ENCODE measurements around the gene SOX9. TPM values are rescaled to one million over a fixed set of nuclear protein-coding genes. Genes with fewer than 3 reads are reported as not detected.

SOX9 gene
- total RNA-seq, 1 experiment from 2014 or later: 21.7 TPM

DNA sequence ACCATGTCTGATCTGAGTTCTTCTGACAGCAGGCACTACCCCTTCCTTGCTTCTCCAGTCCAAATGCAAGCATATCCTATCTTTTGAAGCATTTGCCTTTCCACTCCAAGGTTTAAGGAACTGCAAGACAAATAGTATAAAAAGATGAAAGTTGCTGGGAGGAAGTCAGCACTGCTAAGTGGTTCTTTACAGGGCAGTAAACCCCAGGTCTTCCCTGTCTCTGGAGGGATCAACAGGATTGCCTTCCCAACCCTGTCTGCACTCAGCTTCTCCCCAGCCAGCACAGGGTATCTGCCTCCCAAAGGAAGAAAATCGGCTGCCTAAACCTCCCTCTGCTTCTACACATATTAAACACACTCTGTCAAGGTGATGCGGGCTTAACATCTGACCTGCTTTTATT is 46.8 kb downstream of the SOX9 start:
- Histone ChIP-seq H3K9me2 (ENCODE audit: insufficient read depth) (no peaks in the 10 kb centered on the region), H3K4me1 (replicated peaks; ENCODE audit: insufficient read depth) (no peaks in the 10 kb centered on the region), H3K4me3 (no peak overlapping the region), H3K79me2 (ENCODE audit: low read depth) (no peaks in the 10 kb centered on the region), H3K27me3 (ENCODE audit: insufficient read depth, low read depth) (no peaks in the 10 kb centered on the region), H3K9me3 (ENCODE audit: insufficient read depth, low read depth) (no peaks in the 10 kb centered on the region), H3K4me2 (no peak overlapping the region), H3K36me3 (ENCODE audit: low read depth) (no peaks in the 10 kb centered on the region), H3F3A (ENCODE audit: insufficient read depth, low read depth) (no peaks in the 10 kb centered on the region), H2AFZ (no peak overlapping the region), H3K27ac (no peak overlapping the region), H4K20me1 (ENCODE audit: insufficient read depth) (no peaks in the 10 kb centered on the region)
- TF ChIP-seq EZH2 (IDR thresholded peaks at IDR 0.05; ENCODE audit: low read depth): no peak
- TF ChIP-seq, protein P1, sequence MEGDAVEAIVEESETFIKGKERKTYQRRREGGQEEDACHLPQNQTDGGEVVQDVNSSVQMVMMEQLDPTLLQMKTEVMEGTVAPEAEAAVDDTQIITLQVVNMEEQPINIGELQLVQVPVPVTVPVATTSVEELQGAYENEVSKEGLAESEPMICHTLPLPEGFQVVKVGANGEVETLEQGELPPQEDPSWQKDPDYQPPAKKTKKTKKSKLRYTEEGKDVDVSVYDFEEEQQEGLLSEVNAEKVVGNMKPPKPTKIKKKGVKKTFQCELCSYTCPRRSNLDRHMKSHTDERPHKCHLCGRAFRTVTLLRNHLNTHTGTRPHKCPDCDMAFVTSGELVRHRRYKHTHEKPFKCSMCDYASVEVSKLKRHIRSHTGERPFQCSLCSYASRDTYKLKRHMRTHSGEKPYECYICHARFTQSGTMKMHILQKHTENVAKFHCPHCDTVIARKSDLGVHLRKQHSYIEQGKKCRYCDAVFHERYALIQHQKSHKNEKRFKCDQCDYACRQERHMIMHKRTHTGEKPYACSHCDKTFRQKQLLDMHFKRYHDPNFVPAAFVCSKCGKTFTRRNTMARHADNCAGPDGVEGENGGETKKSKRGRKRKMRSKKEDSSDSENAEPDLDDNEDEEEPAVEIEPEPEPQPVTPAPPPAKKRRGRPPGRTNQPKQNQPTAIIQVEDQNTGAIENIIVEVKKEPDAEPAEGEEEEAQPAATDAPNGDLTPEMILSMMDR (conservative IDR thresholded peaks at IDR 0.05): no peak
- BruUV-seq (replicated peaks): no TSS peak
- POLR2A ChIA-PET (ENCODE audit: unreplicated experiment): no interaction called here
- intact Hi-C loops (cut with micrococcal nuclease; ENCODE audit: unreplicated experiment): loop anchor here (2.0 kb wide), 1 partner anchor 33 kb away; no protein-coding TSS in a partner anchor
- CTCF ChIA-PET: no interaction called here
- no peak for DNase-seq

- no peaks in the 10 kb centered on the region for H3K36me3 ChIP-seq (ENCODE audit: low read depth)
- intact Hi-C loops (cut with micrococcal nuclease; ENCODE audit: unreplicated experiment): no loop called here
- no peaks in the 10 kb centered on the region for H3K27me3 ChIP-seq (ENCODE audit: insufficient read depth, low read depth)
- POLR2A ChIA-PET (ENCODE audit: unreplicated experiment): no interaction called here
- H3K4me2 ChIP-seq: no peak overlapping the region
- TF ChIP-seq, protein P1 (conservative IDR thresholded peaks at IDR 0.05): no peak
- no peak for TF ChIP-seq EZH2 (IDR thresholded peaks at IDR 0.05; ENCODE audit: low read depth)
- H4K20me1 ChIP-seq (ENCODE audit: insufficient read depth): no peaks in the 10 kb centered on the region
- no peaks in the 10 kb centered on the region for H3K4me1 ChIP-seq (replicated peaks; ENCODE audit: insufficient read depth)
- CTCF ChIA-PET: no interaction called here
- no peak for DNase-seq
- no peaks in the 10 kb centered on the region for H3F3A ChIP-seq (ENCODE audit: insufficient read depth, low read depth)
- H2AFZ ChIP-seq: no peak overlapping the region
- H3K4me3 ChIP-seq: no peak overlapping the region
- H3K79me2 ChIP-seq (ENCODE audit: low read depth): no peaks in the 10 kb centered on the region
- H3K9me3 ChIP-seq (ENCODE audit: insufficient read depth, low read depth): no peaks in the 10 kb centered on the region
- H3K9me2 ChIP-seq (ENCODE audit: insufficient read depth): no peaks in the 10 kb centered on the region
- no peak overlapping the region for H3K27ac ChIP-seq
- no TSS peak for BruUV-seq (replicated peaks)
Observed at GRCh38 chr17:72169823-72170222, 49.0 kb downstream of the SOX9 start.

DNA sequence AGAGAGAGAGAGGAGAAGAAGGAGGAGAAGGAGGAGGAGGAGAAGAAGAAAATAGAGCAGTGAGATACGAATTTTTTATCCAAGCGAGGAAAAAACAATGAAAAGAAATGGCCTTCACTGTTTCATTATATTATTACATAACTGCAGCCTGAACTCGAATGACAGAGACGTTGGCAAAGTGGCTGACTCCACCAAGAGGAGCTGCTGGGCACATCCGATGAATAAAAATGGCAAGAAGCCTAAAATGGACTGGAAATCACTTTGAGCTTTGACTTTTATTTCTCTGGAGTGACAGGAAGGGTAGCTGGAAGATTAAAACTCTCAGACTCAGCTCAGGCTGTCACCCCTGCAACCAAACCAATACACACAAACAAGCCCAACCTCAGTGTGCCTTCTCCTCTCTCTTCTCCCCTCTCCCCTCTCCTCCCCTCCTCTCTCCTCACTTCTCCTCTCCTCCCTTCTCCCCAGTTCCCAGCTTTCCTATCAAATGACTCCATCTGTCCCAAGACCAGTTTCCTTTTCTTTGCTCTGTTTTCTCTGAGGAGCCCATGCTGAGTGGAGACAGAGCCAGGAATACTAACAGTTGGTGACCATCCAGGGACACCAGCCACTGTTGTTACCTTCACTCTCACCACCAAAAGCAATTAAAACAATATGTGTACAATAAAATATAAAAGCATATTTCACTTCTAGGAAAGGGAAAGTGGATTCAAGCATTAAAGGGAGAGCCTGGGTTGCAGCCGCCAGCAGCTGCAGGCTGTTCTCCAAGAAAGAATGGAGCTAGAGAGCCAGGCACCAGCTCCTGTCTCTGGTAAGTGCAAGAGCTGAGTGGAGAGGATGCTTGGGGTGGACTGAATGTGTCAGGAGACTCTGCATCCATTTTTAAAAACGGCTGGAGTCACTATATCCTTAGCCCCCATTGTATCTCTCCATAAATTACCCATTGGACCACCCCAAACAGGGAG is 51.2 kb downstream of the SOX9 start:
- H4K20me1 ChIP-seq (ENCODE audit: insufficient read depth): no peaks in the 10 kb centered on the region
- no peak overlapping the region for H3K4me2 ChIP-seq
- no peaks in the 10 kb centered on the region for H3K27me3 ChIP-seq (ENCODE audit: insufficient read depth, low read depth)
- intact Hi-C loops (cut with micrococcal nuclease; ENCODE audit: unreplicated experiment): no loop called here
- POLR2A ChIA-PET (ENCODE audit: unreplicated experiment): interaction anchor here (0.7 kb wide), 1 partner anchor 431 kb away, joined by 7 read pairs; no protein-coding TSS in a partner anchor
- no peaks in the 10 kb centered on the region for H3K79me2 ChIP-seq (ENCODE audit: low read depth)
- no peak overlapping the region for H2AFZ ChIP-seq
- BruUV-seq (replicated peaks): no TSS peak
- H3K27ac ChIP-seq: no peak overlapping the region
- no peaks in the 10 kb centered on the region for H3K9me3 ChIP-seq (ENCODE audit: insufficient read depth, low read depth)
- TF ChIP-seq, protein P1 (conservative IDR thresholded peaks at IDR 0.05): no peak
- no peak for TF ChIP-seq EZH2 (IDR thresholded peaks at IDR 0.05; ENCODE audit: low read depth)
- H3K4me3 ChIP-seq: no peak overlapping the region
- no peak for DNase-seq
- H3F3A ChIP-seq (ENCODE audit: insufficient read depth, low read depth): no peaks in the 10 kb centered on the region
- H3K36me3 ChIP-seq (ENCODE audit: low read depth): no peaks in the 10 kb centered on the region
- CTCF ChIA-PET: interaction anchor here (0.5 kb wide), 1 partner anchor 1527 kb away, joined by 3 read pairs; no protein-coding TSS in a partner anchor
- H3K4me1 ChIP-seq (replicated peaks; ENCODE audit: insufficient read depth): no peaks in the 10 kb centered on the region
- no peaks in the 10 kb centered on the region for H3K9me2 ChIP-seq (ENCODE audit: insufficient read depth)

Data from PC-9 (cell line).